Coronary artery (tissue), 2 donors: ENCODE results near the gene SHC1.
A peak's percentile ranks its signal among the peaks of the same experiment; 100 is the strongest.

Experiments used
- DNase-seq: peaks from one replicate; pipeline ENCODE4 v3.0.0-alpha.2; 2017; ENCODE audit warnings: low spot score
- H3K27ac ChIP-seq, 2 donors: fragments of 200-600 bp; sonication (generic); one replicate each; pipeline ENCODE4 v1.5.1; 2016 to 2019
- H3K4me3 ChIP-seq: fragments of 200-600 bp; sonication (generic); 2 replicates; pipeline ENCODE4 v1.5.1; 2016; ENCODE audit warnings: mild to moderate bottlenecking, moderate library complexity
- CTCF ChIP-seq: fragments of 200-600 bp; sonication (generic); IDR thresholded peaks from one replicate; pipeline ENCODE4 v1.5.1; 2019; ENCODE audit warnings: antibody characterized with exemption

The SHC1 gene

GRCh38 chr1:154956544-154956941, 14.0 kb downstream of the SHC1 start:
- Histone ChIP-seq H3K4me3 (peak overlapping the region; percentile 72), H3K27ac (peak overlapping the region; percentile 80 to 84)
- no peak for TF ChIP-seq CTCF
- no peak for DNase-seq

GRCh38 chr1:154955718-154956543, 14.6 kb downstream of the SHC1 start, which contains the start of gene PBXIP1:
TSS of gene PBXIP1 (minus strand) at chr1:154956099. CDS start at chr1:154953721, 2,378 bp downstream.
- no peak for TF ChIP-seq CTCF
- DNase-seq: peak; percentile 91
- peak within 1 kb of the TSS; percentile 80 to 84 for H3K27ac ChIP-seq

GRCh38 chr1:154955039-154955717, 15.4 kb downstream of the SHC1 start:
- DNase-seq: peak; percentile 85
- peak overlapping the region; percentile 80 to 84 for H3K27ac ChIP-seq
- no peak for TF ChIP-seq CTCF
- H3K4me3 ChIP-seq: peak overlapping the region; percentile 72

More at GRCh38 chr1:154955718-154956543, 14.6 kb downstream of the SHC1 start, which contains the start of gene PBXIP1:
- peak within 1 kb of the TSS; percentile 72 for H3K4me3 ChIP-seq

- no peak for DNase-seq
- Histone ChIP-seq H3K27ac (peak overlapping the region in 1 of 2 donors; percentile 84), H3K4me3 (peak overlapping the region; percentile 72)
- no peak for TF ChIP-seq CTCF
These were observed 16.0 kb downstream of the SHC1 start for GRCh38 chr1:154954541-154954940.

GRCh38 chr1:154953611-154954038, 16.9 kb downstream of the SHC1 start:
- no peak overlapping the region for H3K27ac ChIP-seq
- peak overlapping the region; percentile 72 for H3K4me3 ChIP-seq
- DNase-seq: no peak
- no peak for TF ChIP-seq CTCF

- TF ChIP-seq CTCF: no peak
- Histone ChIP-seq H3K27ac (no peak overlapping the region), H3K4me3 (no peak overlapping the region)
- no peak for DNase-seq
These were observed 17.9 kb downstream of the SHC1 start for GRCh38 chr1:154952664-154953063.
